ENCODE measurements around the gene SMCO4.

Gene SMCO4

DNA sequence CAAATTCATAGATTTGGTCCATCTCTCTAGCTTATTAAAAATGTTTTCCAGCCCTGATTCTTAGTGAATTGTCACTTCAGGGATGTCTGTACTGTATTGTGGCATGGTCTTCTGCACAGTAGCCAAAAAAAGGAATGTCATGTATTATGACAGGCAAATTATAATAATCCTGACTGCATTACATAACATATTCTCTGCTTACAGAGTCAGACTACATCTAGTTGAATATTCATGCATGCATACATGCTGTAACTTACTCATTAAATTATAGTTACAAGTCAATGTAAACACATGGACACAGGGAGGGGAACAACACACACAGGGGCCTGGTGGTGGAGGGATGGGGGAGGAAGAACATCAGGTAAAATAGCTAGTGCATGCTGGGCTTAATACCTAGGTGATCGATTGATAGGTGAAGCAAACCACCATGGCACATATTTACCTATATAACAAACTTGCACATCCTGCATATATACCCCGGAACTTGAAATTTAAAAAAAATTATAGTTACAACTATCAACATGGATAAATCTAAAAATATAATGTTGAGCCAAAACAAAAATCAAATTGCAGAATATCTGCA, 31.5 kb upstream of the SMCO4 start:
- H3K27ac ChIP-seq (ENCODE audit: low read depth, low read length), result no peak overlapping the region
- H3K36me3 ChIP-seq (ENCODE audit: control insufficient read depth in 1 of 2, insufficient read depth in 2 of 2, low read length in 2 of 2), result no peaks in the 10 kb centered on the region
- peaks cover 0 to 5% of the 10 kb centered on the region in 2 donors for H3K4me1 ChIP-seq (ENCODE audit: control insufficient read depth in 1 of 2, insufficient read depth in 2 of 2, low read length in 2 of 2)
- H3K9ac ChIP-seq (ENCODE audit: low read depth in 1 of 2, low read length in 2 of 2), result no peak overlapping the region
- peaks cover 4 to 6% of the 10 kb centered on the region in 2 donors for H3K9me3 ChIP-seq (ENCODE audit: control insufficient read depth in 1 of 2, low read length in 2 of 2)
- no peak overlapping the region for H3K4me3 ChIP-seq (ENCODE audit: low read depth in 1 of 2, low read length in 2 of 2)
- H3K27me3 ChIP-seq (ENCODE audit: control insufficient read depth in 1 of 2, insufficient read depth in 2 of 2, low read length in 2 of 2), result no peaks in the 10 kb centered on the region

DNA sequence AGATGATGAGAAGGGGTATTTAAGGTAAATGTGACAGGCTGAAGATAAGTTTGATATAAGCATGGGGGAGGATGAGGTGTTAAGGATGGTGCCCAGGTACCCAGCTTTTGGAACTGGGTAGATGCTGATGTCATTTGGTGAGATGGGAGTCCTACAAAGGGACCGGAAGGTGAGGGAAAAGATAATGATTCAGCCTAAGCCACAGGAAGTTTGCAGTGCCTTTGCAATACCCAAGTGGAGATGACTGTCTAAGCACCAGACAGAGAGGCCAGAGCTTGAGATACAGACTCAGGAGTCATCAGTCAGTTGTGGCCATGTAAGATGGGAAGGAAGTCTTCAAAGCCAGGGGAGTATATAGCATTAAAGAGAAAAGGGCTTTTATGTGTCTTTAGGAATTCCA, 30.0 kb upstream of the SMCO4 start:
- no peaks in the 10 kb centered on the region for H3K36me3 ChIP-seq (ENCODE audit: control insufficient read depth in 1 of 2, insufficient read depth in 2 of 2, low read length in 2 of 2)
- H3K4me3 ChIP-seq (ENCODE audit: low read depth in 1 of 2, low read length in 2 of 2), result no peak overlapping the region
- H3K9me3 ChIP-seq (ENCODE audit: control insufficient read depth in 1 of 2, low read length in 2 of 2), result no peaks in the 10 kb centered on the region
- no peak overlapping the region for H3K27ac ChIP-seq (ENCODE audit: low read depth, low read length)
- H3K4me1 ChIP-seq (ENCODE audit: control insufficient read depth in 1 of 2, insufficient read depth in 2 of 2, low read length in 2 of 2), result peaks cover 0 to 5% of the 10 kb centered on the region in 2 donors
- H3K27me3 ChIP-seq (ENCODE audit: control insufficient read depth in 1 of 2, insufficient read depth in 2 of 2, low read length in 2 of 2), result no peaks in the 10 kb centered on the region
- H3K9ac ChIP-seq (ENCODE audit: low read depth in 1 of 2, low read length in 2 of 2), result no peak overlapping the region

DNA sequence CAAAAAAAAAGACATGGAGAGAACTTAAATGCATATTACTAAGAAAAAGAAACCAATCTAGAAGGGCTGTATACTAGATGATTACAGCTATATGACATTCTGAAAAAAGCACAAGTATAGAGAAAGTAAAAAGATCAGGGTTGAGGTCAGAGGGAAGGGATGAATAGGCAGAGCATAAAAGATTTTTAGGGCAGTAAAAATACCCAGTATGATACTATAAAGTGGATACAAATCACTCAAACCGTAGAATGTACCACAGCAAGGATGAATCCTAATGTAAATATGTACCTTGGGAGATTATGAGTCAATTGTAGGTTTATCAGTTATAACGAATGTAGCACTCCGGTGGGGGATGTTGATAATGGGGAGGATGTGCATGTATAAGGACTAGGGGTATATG, 29.4 kb upstream of the SMCO4 start:
- no peak overlapping the region for H3K27ac ChIP-seq (ENCODE audit: low read depth, low read length)
- H3K4me1 ChIP-seq (ENCODE audit: control insufficient read depth in 1 of 2, insufficient read depth in 2 of 2, low read length in 2 of 2), result peaks cover 3 to 8% of the 10 kb centered on the region in 2 donors
- H3K36me3 ChIP-seq (ENCODE audit: control insufficient read depth in 1 of 2, insufficient read depth in 2 of 2, low read length in 2 of 2), result no peaks in the 10 kb centered on the region
- no peak overlapping the region for H3K9ac ChIP-seq (ENCODE audit: low read depth in 1 of 2, low read length in 2 of 2)
- H3K27me3 ChIP-seq (ENCODE audit: control insufficient read depth in 1 of 2, insufficient read depth in 2 of 2, low read length in 2 of 2), result no peaks in the 10 kb centered on the region
- H3K4me3 ChIP-seq (ENCODE audit: low read depth in 1 of 2, low read length in 2 of 2), result no peak overlapping the region
- no peaks in the 10 kb centered on the region for H3K9me3 ChIP-seq (ENCODE audit: control insufficient read depth in 1 of 2, low read length in 2 of 2)

DNA sequence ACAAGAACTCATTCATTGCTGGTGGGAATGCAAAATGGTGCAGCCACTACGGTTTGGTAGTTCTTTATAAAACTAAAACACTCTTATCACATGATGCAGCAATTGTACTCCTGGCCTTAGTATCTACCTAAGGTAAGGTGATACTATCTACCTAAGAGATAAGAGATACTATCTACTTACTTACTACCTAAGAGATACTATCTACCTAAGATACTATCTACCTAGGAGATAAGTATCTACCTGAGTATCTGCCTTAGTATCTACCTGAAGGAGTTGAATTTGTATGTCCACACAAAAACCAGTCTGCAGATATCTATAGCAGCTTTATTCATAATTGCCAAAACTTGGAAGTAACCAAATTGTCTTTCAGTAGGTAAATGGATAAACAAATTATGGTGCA, 29.0 kb upstream of the SMCO4 start:
- Histone ChIP-seq H3K9me3 (ENCODE audit: control insufficient read depth in 1 of 2, low read length in 2 of 2) (no peaks in the 10 kb centered on the region), H3K27me3 (ENCODE audit: control insufficient read depth in 1 of 2, insufficient read depth in 2 of 2, low read length in 2 of 2) (no peaks in the 10 kb centered on the region), H3K36me3 (ENCODE audit: control insufficient read depth in 1 of 2, insufficient read depth in 2 of 2, low read length in 2 of 2) (no peaks in the 10 kb centered on the region), H3K9ac (ENCODE audit: low read depth in 1 of 2, low read length in 2 of 2) (no peak overlapping the region), H3K4me1 (ENCODE audit: control insufficient read depth in 1 of 2, insufficient read depth in 2 of 2, low read length in 2 of 2) (peaks cover 8 to 12% of the 10 kb centered on the region in 2 donors), H3K4me3 (ENCODE audit: low read depth in 1 of 2, low read length in 2 of 2) (no peak overlapping the region), H3K27ac (ENCODE audit: low read depth, low read length) (no peak overlapping the region)

DNA sequence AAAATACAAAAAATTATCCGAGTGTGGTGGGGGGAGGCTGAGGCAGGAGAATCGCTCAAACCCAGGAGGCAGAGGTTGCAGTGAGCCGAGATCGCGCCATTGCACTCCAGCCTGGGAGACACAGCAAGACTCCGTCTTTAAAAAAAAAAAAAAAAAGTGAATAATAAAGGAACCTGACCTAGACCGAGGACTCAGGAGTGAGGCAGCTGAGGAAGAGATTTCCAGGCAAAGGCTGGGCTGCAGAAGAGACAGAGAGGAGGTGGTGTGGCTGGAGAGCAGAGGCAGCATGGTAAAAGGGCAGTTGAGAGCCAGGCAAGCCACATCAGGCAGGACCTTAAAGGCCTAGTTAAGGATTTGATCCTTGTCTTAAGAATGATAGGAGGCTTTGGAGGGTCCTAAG, 28.4 kb upstream of the SMCO4 start:
- H3K27ac ChIP-seq (ENCODE audit: low read depth, low read length), result no peak overlapping the region
- H3K27me3 ChIP-seq (ENCODE audit: control insufficient read depth in 1 of 2, insufficient read depth in 2 of 2, low read length in 2 of 2), result no peaks in the 10 kb centered on the region
- no peak overlapping the region for H3K4me3 ChIP-seq (ENCODE audit: low read depth in 1 of 2, low read length in 2 of 2)
- no peaks in the 10 kb centered on the region for H3K36me3 ChIP-seq (ENCODE audit: control insufficient read depth in 1 of 2, insufficient read depth in 2 of 2, low read length in 2 of 2)
- H3K9me3 ChIP-seq (ENCODE audit: control insufficient read depth in 1 of 2, low read length in 2 of 2), result no peaks in the 10 kb centered on the region
- peaks cover 9 to 15% of the 10 kb centered on the region in 2 donors for H3K4me1 ChIP-seq (ENCODE audit: control insufficient read depth in 1 of 2, insufficient read depth in 2 of 2, low read length in 2 of 2)
- H3K9ac ChIP-seq (ENCODE audit: low read depth in 1 of 2, low read length in 2 of 2), result no peak overlapping the region

DNA sequence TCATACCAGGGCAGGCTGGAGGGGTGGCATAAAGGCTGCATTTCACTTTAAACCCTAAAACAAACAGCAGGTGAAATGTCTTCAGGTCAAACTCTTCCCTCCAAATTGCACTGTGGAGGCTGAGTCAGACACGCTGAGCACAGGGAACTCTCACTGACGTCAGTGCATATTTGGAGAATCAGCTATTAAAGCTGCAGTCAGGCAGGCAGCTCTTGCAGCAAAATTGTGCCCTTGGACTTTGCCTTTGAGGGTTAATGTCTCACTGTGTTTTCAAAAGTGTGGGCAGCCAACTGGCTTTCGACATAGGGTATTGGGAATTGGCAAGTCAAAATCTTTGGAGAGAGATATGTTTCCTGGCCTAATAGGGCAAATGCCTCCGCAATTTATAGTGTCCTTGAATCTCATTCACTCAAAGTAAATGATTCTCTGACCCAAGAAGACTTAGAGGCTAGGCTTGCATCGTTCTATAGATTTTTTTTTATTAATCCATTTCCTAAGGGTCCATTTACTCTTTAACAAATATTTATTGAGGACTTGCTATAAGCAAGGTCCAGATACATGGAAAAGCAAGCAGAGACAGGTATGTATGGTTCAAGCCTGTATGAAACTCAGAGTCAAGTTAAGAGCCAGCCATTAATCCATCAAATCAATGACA, 27.7 kb upstream of the SMCO4 start:
- Histone ChIP-seq H3K4me3 (ENCODE audit: low read depth in 1 of 2, low read length in 2 of 2) (no peak overlapping the region), H3K9me3 (ENCODE audit: control insufficient read depth in 1 of 2, low read length in 2 of 2) (no peaks in the 10 kb centered on the region), H3K27me3 (ENCODE audit: control insufficient read depth in 1 of 2, insufficient read depth in 2 of 2, low read length in 2 of 2) (no peaks in the 10 kb centered on the region), H3K27ac (ENCODE audit: low read depth, low read length) (no peak overlapping the region), H3K4me1 (ENCODE audit: control insufficient read depth in 1 of 2, insufficient read depth in 2 of 2, low read length in 2 of 2) (peaks cover 9 to 15% of the 10 kb centered on the region in 2 donors), H3K9ac (ENCODE audit: low read depth in 1 of 2, low read length in 2 of 2) (no peak overlapping the region), H3K36me3 (ENCODE audit: control insufficient read depth in 1 of 2, insufficient read depth in 2 of 2, low read length in 2 of 2) (no peaks in the 10 kb centered on the region)

DNA sequence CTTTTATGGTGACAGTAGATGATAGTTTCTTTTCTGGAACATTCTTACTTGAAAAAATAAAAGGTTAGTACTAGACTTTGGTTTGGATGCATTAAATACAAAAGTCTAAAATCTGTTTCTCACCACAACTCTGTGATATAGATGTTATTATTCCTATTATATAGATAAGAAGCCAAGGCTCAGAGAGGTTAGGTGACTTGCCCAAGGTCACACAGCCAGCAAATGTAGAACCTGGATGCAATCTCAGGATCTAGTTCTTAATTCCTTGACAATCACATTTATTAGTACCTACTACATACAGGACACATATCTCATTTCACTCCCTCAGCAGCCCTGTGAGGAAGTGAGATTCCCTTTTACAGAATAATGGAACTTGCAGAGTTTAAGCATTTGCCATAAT, 26.3 kb upstream of the SMCO4 start:
- Histone ChIP-seq H3K9me3 (ENCODE audit: control insufficient read depth in 1 of 2, low read length in 2 of 2) (no peaks in the 10 kb centered on the region), H3K4me1 (ENCODE audit: control insufficient read depth in 1 of 2, insufficient read depth in 2 of 2, low read length in 2 of 2) (peaks cover 17 to 19% of the 10 kb centered on the region in 2 donors), H3K4me3 (ENCODE audit: low read depth in 1 of 2, low read length in 2 of 2) (no peak overlapping the region), H3K36me3 (ENCODE audit: control insufficient read depth in 1 of 2, insufficient read depth in 2 of 2, low read length in 2 of 2) (no peaks in the 10 kb centered on the region), H3K27ac (ENCODE audit: low read depth, low read length) (no peak overlapping the region), H3K9ac (ENCODE audit: low read depth in 1 of 2, low read length in 2 of 2) (no peak overlapping the region), H3K27me3 (ENCODE audit: control insufficient read depth in 1 of 2, insufficient read depth in 2 of 2, low read length in 2 of 2) (no peaks in the 10 kb centered on the region)

DNA sequence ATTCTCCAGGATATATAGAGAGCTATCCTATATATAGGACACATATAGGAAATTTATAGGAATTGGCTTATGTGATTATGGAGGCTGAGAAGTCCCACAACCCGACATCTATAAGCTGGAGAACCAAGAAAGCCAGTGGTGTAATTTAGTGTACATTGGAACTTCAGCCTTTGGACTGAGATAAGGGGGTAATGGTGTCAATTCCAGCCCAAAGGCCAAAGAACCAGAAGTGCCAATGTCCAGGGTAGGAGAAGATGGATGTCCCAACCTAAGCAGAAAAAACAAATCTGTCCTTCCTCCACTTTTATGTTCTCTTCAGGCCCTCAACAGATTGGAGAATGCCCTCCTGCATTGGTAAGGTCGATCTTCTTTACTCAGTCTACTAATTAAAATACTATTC, 25.5 kb upstream of the SMCO4 start:
- Histone ChIP-seq H3K4me3 (ENCODE audit: low read depth in 1 of 2, low read length in 2 of 2) (no peak overlapping the region), H3K27ac (ENCODE audit: low read depth, low read length) (no peak overlapping the region), H3K9ac (ENCODE audit: low read depth in 1 of 2, low read length in 2 of 2) (no peak overlapping the region), H3K9me3 (ENCODE audit: control insufficient read depth in 1 of 2, low read length in 2 of 2) (no peaks in the 10 kb centered on the region), H3K4me1 (ENCODE audit: control insufficient read depth in 1 of 2, insufficient read depth in 2 of 2, low read length in 2 of 2) (peaks cover 18 to 19% of the 10 kb centered on the region in 2 donors), H3K36me3 (ENCODE audit: control insufficient read depth in 1 of 2, insufficient read depth in 2 of 2, low read length in 2 of 2) (no peaks in the 10 kb centered on the region), H3K27me3 (ENCODE audit: control insufficient read depth in 1 of 2, insufficient read depth in 2 of 2, low read length in 2 of 2) (no peaks in the 10 kb centered on the region)

DNA sequence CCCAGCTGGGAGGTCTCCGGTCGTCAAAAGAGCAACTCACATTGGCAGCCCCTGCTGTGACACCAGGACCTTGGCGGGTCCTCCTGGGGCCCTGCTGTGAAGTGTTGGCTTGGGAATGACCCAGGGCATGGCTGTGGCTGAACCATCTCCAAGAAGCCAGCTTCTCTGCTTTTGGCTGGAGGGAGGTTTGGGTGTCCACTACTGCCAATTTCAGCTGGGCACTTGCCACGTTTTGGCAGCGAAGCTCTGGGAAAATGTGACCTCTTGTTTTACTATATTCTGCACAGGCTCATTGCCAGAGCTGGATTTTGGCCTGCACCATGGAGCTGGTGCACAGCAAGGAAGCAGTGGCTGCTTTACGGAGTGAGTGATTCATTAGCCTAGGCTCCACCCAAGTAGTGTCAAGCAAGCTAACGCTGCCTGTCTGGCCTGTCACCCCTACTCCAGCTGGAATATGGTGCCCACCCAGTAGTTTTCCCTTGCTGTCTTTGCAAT, 24.3 kb upstream of the SMCO4 start:
- H3K36me3 ChIP-seq (ENCODE audit: control insufficient read depth in 1 of 2, insufficient read depth in 2 of 2, low read length in 2 of 2), result no peaks in the 10 kb centered on the region
- no peaks in the 10 kb centered on the region for H3K9me3 ChIP-seq (ENCODE audit: control insufficient read depth in 1 of 2, low read length in 2 of 2)
- H3K27me3 ChIP-seq (ENCODE audit: control insufficient read depth in 1 of 2, insufficient read depth in 2 of 2, low read length in 2 of 2), result no peaks in the 10 kb centered on the region
- H3K9ac ChIP-seq (ENCODE audit: low read depth in 1 of 2, low read length in 2 of 2), result no peak overlapping the region
- H3K4me1 ChIP-seq (ENCODE audit: control insufficient read depth in 1 of 2, insufficient read depth in 2 of 2, low read length in 2 of 2), result peaks cover 18 to 19% of the 10 kb centered on the region in 2 donors
- no peak overlapping the region for H3K27ac ChIP-seq (ENCODE audit: low read depth, low read length)
- no peak overlapping the region for H3K4me3 ChIP-seq (ENCODE audit: low read depth in 1 of 2, low read length in 2 of 2)

DNA sequence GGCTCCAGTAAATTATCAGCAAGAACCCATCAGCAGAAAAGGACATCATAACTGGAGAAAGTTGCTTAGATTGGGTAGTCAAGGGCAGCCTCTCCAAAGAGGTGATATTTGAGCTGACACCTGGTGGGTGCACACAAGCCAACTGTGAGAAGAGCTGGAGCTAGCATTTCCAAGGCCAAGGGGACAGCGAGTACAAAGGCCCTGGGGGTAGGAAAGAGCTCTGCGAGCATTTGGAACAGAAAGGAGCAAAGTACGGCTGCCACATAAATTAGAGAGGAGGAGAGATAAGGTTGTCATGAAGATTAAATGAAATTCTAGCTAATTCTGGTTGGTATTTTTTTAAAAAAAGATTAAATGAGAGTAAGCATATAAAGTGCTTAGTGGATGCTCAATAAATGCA, 21.7 kb upstream of the SMCO4 start:
- Histone ChIP-seq H3K27me3 (ENCODE audit: control insufficient read depth in 1 of 2, insufficient read depth in 2 of 2, low read length in 2 of 2) (no peaks in the 10 kb centered on the region), H3K4me1 (ENCODE audit: control insufficient read depth in 1 of 2, insufficient read depth in 2 of 2, low read length in 2 of 2) (peaks cover 14 to 18% of the 10 kb centered on the region in 2 donors), H3K9ac (ENCODE audit: low read depth in 1 of 2, low read length in 2 of 2) (no peak overlapping the region), H3K36me3 (ENCODE audit: control insufficient read depth in 1 of 2, insufficient read depth in 2 of 2, low read length in 2 of 2) (no peaks in the 10 kb centered on the region), H3K9me3 (ENCODE audit: control insufficient read depth in 1 of 2, low read length in 2 of 2) (no peaks in the 10 kb centered on the region), H3K4me3 (ENCODE audit: low read depth in 1 of 2, low read length in 2 of 2) (no peak overlapping the region), H3K27ac (ENCODE audit: low read depth, low read length) (no peak overlapping the region)
